OCI-LY1 (cell line): ENCODE measurements around the gene HOPX.
"Not testable (repeated sequence)": the region's sequence is repeated elsewhere in the genome, so short reads cannot be mapped to it uniquely, and the experiment has no call there.

Experiments
- H2AFZ ChIP-seq: fragments of 200-600 bp; sonication (generic), shearing (Covaris generic); 2 replicates; pipeline ENCODE4 v1.6.0; 2014; ENCODE audit warnings: antibody characterized with exemption, mild to moderate bottlenecking, low read length
- H3F3A ChIP-seq: fragments of 200-600 bp; sonication (generic), shearing (Covaris generic); 2 replicates; pipeline ENCODE4 v1.6.0; 2014; ENCODE audit warnings: mild to moderate bottlenecking, antibody characterized with exemption, low read length, moderate library complexity; ENCODE audit not compliant: insufficient read depth
- H3K27ac ChIP-seq: fragments of 200-600 bp; sonication (generic); 2 replicates; pipeline ENCODE4 v1.5.1; 2014; ENCODE audit warnings: low read length, mixed run types, mild to moderate bottlenecking, low read depth; ENCODE audit not compliant: poor library complexity, severe bottlenecking
- H3K27me3 ChIP-seq: fragments of 200-600 bp; sonication (generic); 2 replicates; pipeline ENCODE4 v1.6.0; 2014; ENCODE audit warnings: antibody characterized with exemption, mild to moderate bottlenecking, low read length, moderate library complexity; ENCODE audit not compliant: insufficient read depth
- H3K36me3 ChIP-seq: fragments of 200-600 bp; sonication (generic); 2 replicates; pipeline ENCODE4 v1.6.1; 2014; ENCODE audit warnings: mild to moderate bottlenecking, antibody characterized with exemption, low read length, moderate library complexity, mixed read lengths; ENCODE audit not compliant: insufficient read depth
- H3K4me1 ChIP-seq: fragments of 200-600 bp; sonication (generic); 2 replicates; pipeline ENCODE4 v1.5.1; 2014; ENCODE audit warnings: mild to moderate bottlenecking, low read length, moderate library complexity; ENCODE audit not compliant: insufficient read depth, severe bottlenecking
- H3K4me2 ChIP-seq: fragments of 200-600 bp; sonication (generic), shearing (Covaris generic); 2 replicates; pipeline ENCODE4 v1.6.1; 2014; ENCODE audit warnings: low read length
- H3K4me3 ChIP-seq: fragments of 200-600 bp; sonication (generic); 2 replicates; pipeline ENCODE4 v1.5.1; 2014; ENCODE audit warnings: low read length, low read depth, mild to moderate bottlenecking, mixed read lengths; ENCODE audit not compliant: poor library complexity, severe bottlenecking
- H3K79me2 ChIP-seq: fragments of 200-600 bp; shearing (Covaris generic); 2 replicates; pipeline ENCODE4 v1.6.1; 2016; ENCODE audit warnings: mixed run types, low read length, mixed read lengths; ENCODE audit not compliant: insufficient read depth
- H3K9ac ChIP-seq: fragments of 200-600 bp; sonication (generic), shearing (Covaris generic); 2 replicates; pipeline ENCODE4 v1.6.1; 2014; ENCODE audit warnings: mild to moderate bottlenecking, low read length, mixed read lengths
- H3K9me2 ChIP-seq: fragments of 200-600 bp; sonication (generic), shearing (Covaris generic); 2 replicates; pipeline ENCODE4 v1.6.1; 2014; ENCODE audit warnings: low read depth, mild to moderate bottlenecking, low read length, mixed read lengths
- H3K9me3 ChIP-seq: fragments of 200-600 bp; shearing (Covaris generic); 2 replicates; pipeline ENCODE4 v1.6.1; 2014; ENCODE audit warnings: low read length, mixed read lengths
- H4K20me1 ChIP-seq: fragments of 200-600 bp; sonication (generic), shearing (Covaris generic); 2 replicates; pipeline ENCODE4 v1.6.0; 2016; ENCODE audit warnings: mild to moderate bottlenecking, low read length; ENCODE audit not compliant: insufficient read depth
- CTCF ChIP-seq: fragments of 200-600 bp; sonication (generic), shearing (Covaris generic); IDR thresholded peaks from 2 replicates; pipeline ENCODE4 v1.5.1; 2017; ENCODE audit warnings: mild to moderate bottlenecking, antibody characterized with exemption, low read length, moderate library complexity, mixed read lengths
- EZH2 ChIP-seq: fragments of 200-600 bp; sonication (generic), shearing (Covaris generic); IDR thresholded peaks from 2 replicates; pipeline ENCODE4 v1.8.0; 2017; ENCODE audit warnings: borderline replicate concordance, mixed run types, mild to moderate bottlenecking, antibody characterized with exemption, low read length, moderate library complexity, mixed read lengths

HOPX gene

GRCh38 chr4:56668267-56668666 lies 12.8 kb downstream of the HOPX start:
- Histone ChIP-seq H3K4me2 (no peak overlapping the region), H3K9ac (no peak overlapping the region), H3K27ac (no peak overlapping the region), H3K4me1 (no peaks in the 10 kb centered on the region), H3K36me3 (no peaks in the 10 kb centered on the region), H2AFZ (no peak overlapping the region), H4K20me1 (no peaks in the 10 kb centered on the region), H3K79me2 (no peaks in the 10 kb centered on the region), H3K27me3 (no peaks in the 10 kb centered on the region; the same call in 1 of the 2 replicates), H3F3A (no peaks in the 10 kb centered on the region), H3K4me3 (no peak overlapping the region), H3K9me2 (no peaks in the 10 kb centered on the region), H3K9me3 (no peaks in the 10 kb centered on the region)
- TF ChIP-seq EZH2 (no peak), CTCF (peak; percentile 31; the same call in 1 of the 2 replicates)

- H3K27me3 ChIP-seq, H2AFZ ChIP-seq, H3K4me3 ChIP-seq, H3K9me2 ChIP-seq, H4K20me1 ChIP-seq, H3K9ac ChIP-seq, H3K9me3 ChIP-seq, H3K36me3 ChIP-seq, H3K4me2 ChIP-seq, H3K27ac ChIP-seq, H3K4me1 ChIP-seq, H3K79me2 ChIP-seq, H3F3A ChIP-seq: not testable (repeated sequence)
These were observed 13.7 kb downstream of the HOPX start for GRCh38 chr4:56667396-56667795.

- H3K9me2 ChIP-seq, result no peaks in the 10 kb centered on the region
- H3K9me3 ChIP-seq, result no peaks in the 10 kb centered on the region
- no peak overlapping the region for H3K27ac ChIP-seq
- H3F3A ChIP-seq, result no peaks in the 10 kb centered on the region
- TF ChIP-seq CTCF (no peak), EZH2 (no peak)
- H2AFZ ChIP-seq, result no peak overlapping the region
- no peak overlapping the region for H3K4me3 ChIP-seq
- H4K20me1 ChIP-seq, result no peaks in the 10 kb centered on the region
- no peaks in the 10 kb centered on the region for H3K79me2 ChIP-seq
- H3K27me3 ChIP-seq, result no peaks in the 10 kb centered on the region; the same call in 1 of the 2 replicates
- no peaks in the 10 kb centered on the region for H3K36me3 ChIP-seq
- H3K4me1 ChIP-seq, result no peaks in the 10 kb centered on the region
- no peak overlapping the region for H3K4me2 ChIP-seq
- H3K9ac ChIP-seq, result no peak overlapping the region
These were observed 14.8 kb downstream of the HOPX start for GRCh38 chr4:56666279-56666678.

- no peak overlapping the region for H3K4me3 ChIP-seq
- H3K27me3 ChIP-seq, result no peaks in the 10 kb centered on the region; the same call in 1 of the 2 replicates
- H3K4me1 ChIP-seq, result no peaks in the 10 kb centered on the region
- no peaks in the 10 kb centered on the region for H3K79me2 ChIP-seq
- no peaks in the 10 kb centered on the region for H3K9me2 ChIP-seq
- TF ChIP-seq EZH2, result no peak
- no peak for TF ChIP-seq CTCF
- H4K20me1 ChIP-seq, result no peaks in the 10 kb centered on the region
- no peak overlapping the region for H3K4me2 ChIP-seq
- H3K36me3 ChIP-seq, result no peaks in the 10 kb centered on the region
- H3K27ac ChIP-seq, result no peak overlapping the region
- no peak overlapping the region for H3K9ac ChIP-seq
- no peaks in the 10 kb centered on the region for H3K9me3 ChIP-seq
- H3F3A ChIP-seq, result no peaks in the 10 kb centered on the region
- no peak overlapping the region for H2AFZ ChIP-seq
These were observed 15.3 kb downstream of the HOPX start for GRCh38 chr4:56665781-56666180.
